Measurements from ENCODE around the gene TRPC4. TPM values are rescaled to one million over a fixed set of nuclear protein-coding genes. Genes with fewer than 3 reads are reported as not detected.

Gene TRPC4
- polyA plus RNA-seq, 3 donors = not detected

GRCh38 chr13:37662624-37663023, 206.9 kb downstream of the TRPC4 start:
- Mint-ChIP-seq H3K36me3 (no peaks in the 10 kb centered on the region), H3K4me1 (no peaks in the 10 kb centered on the region), H3K9me3 (peaks cover 0 to 6% (median 0%) of the 10 kb centered on the region in 7 donors), H3K27me3 (ENCODE audit: low read depth in 3 of 3) (no peaks in the 10 kb centered on the region), H3K27ac (no peak overlapping the region), H3K4me3 (no peak overlapping the region)
- Histone ChIP-seq H3K27me3 (ENCODE audit: control insufficient read depth in 2 of 2, insufficient read depth in 2 of 2, low read length in 2 of 2) (no peaks in the 10 kb centered on the region), H3K79me2 (ENCODE audit: insufficient read depth, low read length) (no peaks in the 10 kb centered on the region), H4K20me1 (ENCODE audit: insufficient read depth, low read length) (no peaks in the 10 kb centered on the region), H2AFZ (ENCODE audit: insufficient read depth, low read depth, low read length, poor library complexity, severe bottlenecking) (no peak overlapping the region), H3K4me1 (ENCODE audit: control insufficient read depth in 1 of 2, insufficient read depth in 2 of 2, low read length in 2 of 2) (no peaks in the 10 kb centered on the region), H3K27ac (ENCODE audit: low read depth in 1 of 2, low read length in 2 of 2) (no peak overlapping the region), H3K4me2 (replicated peaks; ENCODE audit: extremely low read depth, low read length, poor library complexity, severe bottlenecking) (no peak overlapping the region), H3K9ac (ENCODE audit: insufficient read depth, low read length, poor library complexity, severe bottlenecking) (no peak overlapping the region), H3K4me3 (replicated peaks in 1 of 3; ENCODE audit: low read depth in 2 of 3, low read length in 3 of 3) (no peak overlapping the region), H3K9me3 (replicated peaks in 1 of 2; ENCODE audit: control insufficient read depth in 1 of 2, insufficient read depth in 1 of 2, low read length in 2 of 2) (no peaks in the 10 kb centered on the region), H3K36me3 (replicated peaks in 1 of 2; ENCODE audit: control insufficient read depth in 1 of 2, insufficient read depth in 2 of 2, low read length in 2 of 2) (no peaks in the 10 kb centered on the region)
- DNase-seq = no peak
- intact Hi-C loops (cut with micrococcal nuclease) = no loop called here
- no CpG with 5 or more reads among the region's 3 CpGs for WGBS (ENCODE audit: insufficient coverage)
- no peak for TF ChIP-seq CTCF (IDR thresholded peaks at IDR 0.05)

- Histone ChIP-seq H3K4me2 (replicated peaks; ENCODE audit: extremely low read depth, low read length, poor library complexity, severe bottlenecking) (no peak overlapping the region), H3K4me3 (replicated peaks in 1 of 3; ENCODE audit: low read depth in 2 of 3, low read length in 3 of 3) (no peak overlapping the region), H2AFZ (ENCODE audit: insufficient read depth, low read depth, low read length, poor library complexity, severe bottlenecking) (no peak overlapping the region), H3K9ac (ENCODE audit: insufficient read depth, low read length, poor library complexity, severe bottlenecking) (no peak overlapping the region), H3K27ac (ENCODE audit: low read depth in 1 of 2, low read length in 2 of 2) (no peak overlapping the region), H3K9me3 (replicated peaks in 1 of 2; ENCODE audit: control insufficient read depth in 1 of 2, insufficient read depth in 1 of 2, low read length in 2 of 2) (no peaks in the 10 kb centered on the region), H3K79me2 (ENCODE audit: insufficient read depth, low read length) (no peaks in the 10 kb centered on the region), H4K20me1 (ENCODE audit: insufficient read depth, low read length) (no peaks in the 10 kb centered on the region), H3K4me1 (ENCODE audit: control insufficient read depth in 1 of 2, insufficient read depth in 2 of 2, low read length in 2 of 2) (no peaks in the 10 kb centered on the region), H3K36me3 (replicated peaks in 1 of 2; ENCODE audit: control insufficient read depth in 1 of 2, insufficient read depth in 2 of 2, low read length in 2 of 2) (no peaks in the 10 kb centered on the region), H3K27me3 (ENCODE audit: control insufficient read depth in 2 of 2, insufficient read depth in 2 of 2, low read length in 2 of 2) (no peaks in the 10 kb centered on the region)
- no peaks in the 10 kb centered on the region for H3K36me3 Mint-ChIP-seq
- no peaks in the 10 kb centered on the region for H3K9me3 Mint-ChIP-seq
- no CpG with 5 or more reads among the region's 1 CpG for WGBS (ENCODE audit: insufficient coverage)
- DNase-seq = no peak
- intact Hi-C loops (cut with micrococcal nuclease) = no loop called here
- no peak for TF ChIP-seq CTCF (IDR thresholded peaks at IDR 0.05)
- H3K4me3 Mint-ChIP-seq = no peak overlapping the region
- H3K27ac Mint-ChIP-seq = no peak overlapping the region
- no peaks in the 10 kb centered on the region for H3K4me1 Mint-ChIP-seq
- H3K27me3 Mint-ChIP-seq (ENCODE audit: low read depth in 3 of 3) = no peaks in the 10 kb centered on the region
Measured at GRCh38 chr13:37657956-37658355, 211.6 kb downstream of the TRPC4 start.

All from CD14-positive monocyte (primary cell).